Activated gamma-delta T cell treated with anti-CD3 and anti-CD28 coated beads, Interleukin-2, amount 50 U/mL, for 16 hours (primary cell): ENCODE measurements around the gene PLXNA4.
A peak's percentile ranks its signal among the peaks of the same experiment; 100 is the strongest.

Experiments used
- DNase-seq: peaks from one replicate; pipeline ENCODE4 v3.0.0-alpha.2; 2020; ENCODE audit warnings: low read depth

The PLXNA4 gene

DNA sequence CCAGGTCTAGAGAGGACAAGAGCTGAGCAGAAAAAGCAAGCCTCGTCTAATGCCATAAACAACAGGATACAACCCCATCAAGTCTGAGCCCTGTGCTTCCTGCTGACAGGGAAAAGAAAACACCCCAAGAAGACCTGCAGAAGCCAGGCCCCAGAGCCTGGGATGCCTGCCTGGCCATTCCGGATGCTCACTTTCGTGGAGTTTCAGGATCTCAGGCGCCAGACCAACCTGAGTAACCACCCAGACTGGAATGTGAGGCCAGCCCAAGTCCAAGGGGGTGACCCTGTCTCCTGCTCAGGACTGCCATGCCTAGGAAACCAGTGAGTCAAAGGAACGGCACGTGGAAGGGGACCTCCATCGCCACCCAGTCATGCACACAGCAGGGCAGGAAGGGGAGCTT, 74.3 kb downstream of the PLXNA4 start:
- no peak for DNase-seq

DNA sequence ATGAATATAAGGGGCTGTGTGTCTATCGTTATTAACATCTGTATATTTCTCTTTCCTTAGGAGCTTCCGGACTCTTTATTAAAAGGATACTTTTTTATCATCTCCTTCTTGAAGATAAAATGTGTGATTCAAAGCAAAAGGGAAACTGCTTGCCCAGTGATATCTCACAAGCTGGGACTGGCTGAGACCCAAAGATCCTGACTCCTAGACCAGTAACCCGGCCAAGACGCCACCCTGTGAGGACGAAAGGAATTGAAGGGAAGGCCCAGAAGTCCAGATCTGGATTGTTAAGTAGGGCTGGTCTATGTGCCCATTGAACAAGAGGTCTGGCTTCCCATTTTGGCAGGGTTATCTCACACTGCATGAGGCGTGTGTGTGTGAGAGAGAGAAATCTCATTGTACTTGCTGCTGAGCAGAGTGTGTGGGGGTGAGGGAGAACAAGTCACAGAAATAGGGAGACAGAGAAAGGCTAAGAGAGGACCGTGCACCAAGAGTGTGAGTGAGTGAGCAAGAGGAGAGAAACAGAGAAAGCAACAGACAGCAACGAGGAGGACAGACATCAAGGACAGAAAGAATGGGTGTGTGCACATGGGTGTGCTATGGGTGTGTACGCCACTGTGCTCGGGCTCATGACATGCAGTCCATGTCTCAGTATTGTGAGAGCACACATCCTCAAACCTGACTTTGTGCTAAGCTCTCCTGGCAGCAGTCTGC, 75.4 kb downstream of the PLXNA4 start:
- DNase-seq = no peak

- no peak for DNase-seq
These were observed 76.8 kb downstream of the PLXNA4 start for GRCh38 chr7:132499487-132499886.

DNA sequence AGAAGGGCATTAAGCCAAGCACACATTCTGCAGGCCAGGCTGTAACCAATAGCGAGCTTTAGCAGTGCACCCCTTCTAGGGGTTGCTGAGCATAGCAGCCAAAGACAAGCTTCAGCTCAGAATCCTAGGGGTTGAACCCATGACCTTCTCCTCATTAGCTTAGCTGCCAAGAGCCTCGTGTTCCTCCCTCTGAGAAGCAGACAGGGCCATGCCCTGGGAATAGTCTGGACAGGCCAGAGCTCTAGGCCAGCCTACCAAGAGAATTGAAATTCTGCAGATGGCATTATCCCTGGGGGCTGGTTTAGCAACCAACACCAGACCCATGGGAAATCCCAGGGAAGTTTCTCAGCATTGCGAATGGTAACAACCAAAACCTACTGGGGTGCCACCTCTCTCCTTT, 77.2 kb downstream of the PLXNA4 start:
- DNase-seq = no peak

DNA sequence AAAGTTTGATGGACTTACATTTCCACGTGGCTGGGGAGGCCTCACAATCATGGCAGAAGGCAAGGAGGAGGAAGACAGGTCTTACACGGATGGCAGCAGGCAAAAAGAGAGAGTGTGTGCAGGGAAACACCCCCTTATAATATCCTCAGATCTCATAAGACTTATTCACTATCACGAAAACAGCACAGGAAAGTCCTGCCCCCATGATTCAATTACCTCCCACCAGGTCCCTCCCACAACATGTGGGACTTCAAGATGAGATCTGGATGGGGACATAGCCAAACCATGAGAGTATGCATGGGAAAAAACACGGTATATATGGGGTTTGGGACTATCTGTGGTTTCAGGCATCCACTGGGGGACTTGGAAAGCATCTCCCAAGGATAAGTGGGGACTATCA, 78.0 kb downstream of the PLXNA4 start:
- no peak for DNase-seq

DNA sequence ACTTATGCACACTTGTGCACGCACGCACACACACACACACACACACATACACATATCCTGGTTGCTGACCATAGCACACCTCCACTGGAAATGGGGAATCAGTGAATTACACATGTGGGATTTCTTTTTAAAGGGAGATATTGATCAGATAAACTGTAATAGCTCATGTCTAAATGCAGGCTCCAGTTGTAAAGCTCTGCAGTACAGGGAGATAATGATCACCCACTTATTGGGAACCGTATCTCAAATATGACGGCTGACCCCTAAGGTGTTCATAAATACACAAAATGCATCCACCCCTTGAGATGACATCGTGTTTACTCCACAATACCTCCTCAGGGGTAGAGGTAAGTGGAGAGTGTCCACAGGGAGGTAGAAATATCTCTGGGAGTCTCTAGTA, 79.2 kb downstream of the PLXNA4 start:
- DNase-seq = no peak

- no peak for DNase-seq
These were observed 80.3 kb downstream of the PLXNA4 start for GRCh38 chr7:132495936-132496335.

DNA sequence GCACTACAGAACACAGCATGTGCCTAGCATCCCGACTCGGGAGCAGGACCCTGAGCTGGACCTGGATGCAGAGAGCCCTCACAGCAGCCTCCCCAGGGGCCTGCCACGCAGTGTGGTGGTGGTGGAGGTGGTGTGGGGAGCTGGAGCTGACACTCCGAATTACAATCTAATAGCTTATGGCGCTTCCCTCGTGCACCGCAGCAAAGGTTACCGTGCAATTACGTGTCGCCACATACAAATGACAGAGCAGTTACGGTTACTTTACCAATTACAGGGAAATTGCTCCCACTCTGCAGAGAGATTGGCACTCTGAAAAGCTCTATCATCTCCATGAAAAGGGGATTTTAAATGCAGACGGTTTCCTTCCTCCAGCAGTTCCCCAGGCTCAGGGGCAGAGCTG, 81.8 kb downstream of the PLXNA4 start:
- DNase-seq = no peak

- no peak for DNase-seq
These were observed 83.3 kb downstream of the PLXNA4 start for GRCh38 chr7:132492823-132493445.

GRCh38 chr7:132491391-132491945, 84.8 kb downstream of the PLXNA4 start:
- DNase-seq = no peak

DNA sequence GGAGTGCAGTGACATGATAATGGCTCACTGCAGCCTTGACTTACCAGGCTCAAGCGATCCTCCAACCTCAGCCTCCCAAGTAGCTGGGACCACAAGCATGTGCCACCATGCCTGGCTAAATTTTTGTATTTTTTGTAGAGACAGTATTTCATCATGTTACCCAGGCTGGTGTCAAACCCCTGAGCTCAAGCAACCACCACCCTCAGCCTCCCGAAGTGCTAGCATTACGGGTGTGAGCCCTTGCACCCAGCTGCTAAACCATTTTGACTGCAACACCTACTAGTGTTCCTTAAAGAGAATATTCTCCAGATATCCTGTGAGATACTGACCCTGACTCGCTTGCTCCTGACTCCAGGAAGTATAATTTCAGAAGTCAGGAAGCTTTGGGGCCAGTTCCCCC, 85.8 kb downstream of the PLXNA4 start:
- no peak for DNase-seq

- no peak for DNase-seq
These were observed 86.5 kb downstream of the PLXNA4 start for GRCh38 chr7:132489776-132490237.

- DNase-seq = no peak
These were observed 87.5 kb downstream of the PLXNA4 start for GRCh38 chr7:132488634-132489302.

- DNase-seq = no peak
These were observed 90.0 kb downstream of the PLXNA4 start for GRCh38 chr7:132486274-132486610.

DNA sequence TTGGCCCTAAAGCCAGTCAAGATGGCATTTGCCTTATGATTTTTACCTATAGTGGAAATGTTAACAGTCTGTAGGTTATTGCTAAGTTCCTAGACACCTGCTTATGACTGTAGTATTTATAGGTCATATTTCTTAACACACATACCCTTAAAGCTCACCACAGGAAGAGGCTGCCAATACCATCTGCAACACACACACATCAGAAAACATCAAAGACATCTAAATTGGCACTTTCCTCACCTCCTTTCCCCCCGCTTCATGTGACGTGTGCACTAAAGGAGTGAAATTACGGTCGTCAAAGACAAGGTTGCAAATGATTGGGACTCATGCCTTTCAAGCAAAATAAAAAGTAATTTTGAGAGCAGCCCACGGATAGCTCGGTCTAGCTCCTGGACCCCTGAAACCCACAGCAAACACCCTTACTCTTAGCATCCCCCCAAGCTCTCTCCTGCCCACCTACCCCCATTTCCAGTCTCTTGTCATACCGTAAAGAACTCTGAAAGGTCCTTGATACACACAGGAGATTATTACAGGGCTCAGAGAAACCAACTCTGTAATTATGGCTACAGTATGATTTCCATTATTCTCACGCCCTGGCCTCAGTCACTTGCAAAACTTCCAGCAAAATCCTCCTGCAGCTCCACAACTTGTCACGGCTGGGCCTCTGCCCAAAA, 90.5 kb downstream of the PLXNA4 start:
- DNase-seq = peak; percentile 28

GRCh38 chr7:132485136-132485535, 91.1 kb downstream of the PLXNA4 start:
- DNase-seq = no peak

- DNase-seq = no peak
These were observed 93.4 kb downstream of the PLXNA4 start for GRCh38 chr7:132482866-132483265.

DNA sequence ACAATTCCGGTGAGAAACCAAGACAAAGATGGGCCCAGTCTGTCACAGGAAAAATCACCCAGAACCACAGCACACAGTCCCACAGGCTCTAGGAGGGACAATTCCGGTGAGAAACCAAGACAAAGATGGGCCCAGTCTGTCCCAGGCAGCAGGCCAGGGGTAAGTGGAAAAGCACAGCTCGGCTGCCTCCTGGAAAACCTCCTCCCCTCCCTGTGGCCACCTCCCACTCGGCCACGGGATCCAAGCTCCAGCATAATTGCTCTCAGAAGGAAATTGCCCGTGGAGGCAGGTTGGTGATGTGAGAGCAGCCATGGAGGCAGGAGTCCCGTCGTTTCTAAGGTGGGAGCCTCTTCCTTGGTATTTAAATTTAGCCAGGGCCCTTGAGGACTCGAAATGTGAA, 95.7 kb downstream of the PLXNA4 start:
- DNase-seq = no peak

DNA sequence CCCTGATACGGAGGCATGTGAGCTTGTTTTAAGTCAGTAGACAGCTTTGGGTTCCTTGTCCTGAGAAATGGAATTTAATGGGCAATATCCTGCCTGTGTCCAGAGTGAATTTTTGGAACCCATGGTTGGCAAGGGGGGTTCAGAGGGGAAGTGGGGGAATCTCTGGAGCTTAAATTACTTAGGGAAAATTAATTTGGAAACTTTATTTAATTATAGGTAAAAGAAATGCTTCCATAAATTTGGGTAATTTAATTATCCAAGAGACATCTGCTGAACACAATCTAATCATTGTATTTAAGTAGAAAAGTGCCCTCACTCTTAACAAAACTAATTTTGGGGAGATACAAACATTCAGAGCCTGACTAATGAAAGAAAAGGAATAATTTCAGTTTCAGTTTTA, 99.7 kb downstream of the PLXNA4 start:
- DNase-seq = no peak

DNA sequence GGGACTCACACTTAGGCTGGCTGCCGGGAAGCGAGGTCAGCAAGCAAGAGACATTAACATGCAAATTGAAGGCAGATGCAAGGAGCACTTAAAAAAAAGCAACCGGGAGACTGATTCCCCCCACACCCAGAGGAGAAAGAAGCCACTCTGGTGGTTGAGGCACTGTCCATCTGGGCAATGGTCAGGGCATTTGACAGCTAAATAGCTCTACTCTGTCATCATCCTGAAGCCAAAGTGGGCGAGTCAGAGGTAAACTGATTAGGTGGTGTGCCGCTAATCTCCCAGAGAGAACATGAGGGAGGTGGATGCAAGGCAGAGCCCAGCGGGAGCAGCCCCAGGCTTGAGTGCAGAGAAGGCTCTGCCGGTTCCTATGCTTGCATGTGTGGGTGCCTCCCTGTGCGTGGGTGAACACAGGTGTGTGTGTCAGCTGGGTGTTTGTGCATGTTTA, 100.6 kb downstream of the PLXNA4 start:
- DNase-seq = no peak

- DNase-seq = no peak
These were observed 101.1 kb downstream of the PLXNA4 start for GRCh38 chr7:132475037-132475668.
